CD4-positive, alpha-beta memory T cell (primary cell): ENCODE data around the gene ADAM17. TPM values are rescaled to one million over a fixed set of nuclear protein-coding genes. Genes with fewer than 3 reads are reported as not detected.
A peak's percentile ranks its signal among the peaks of the same experiment; 100 is the strongest.

Source experiments
- CTCF ChIA-PET: fragments of 350-600 bp; sonication (Branson Sonifier 250); formaldehyde crosslinking; loops from one replicate; lab custom pipeline; 2021; ENCODE audit warnings: inconsistent platforms; ENCODE audit not compliant: partially characterized antibody; lab: Charles Lee
- POLR2A ChIA-PET: fragments of 350-600 bp; sonication (Branson Sonifier 250); formaldehyde crosslinking; loops from one replicate; lab custom pipeline; 2021; ENCODE audit not compliant: partially characterized antibody; lab: Charles Lee
- DNase-seq, 5 donors: peaks; one replicate each; pipeline versions ENCODE4 v3.0.0 to v3.0.0-alpha.2; 2020 to 2022; ENCODE audit warnings: mixed read lengths in 1 of 5
- H3K27ac ChIP-seq: one replicate; pipeline ENCODE4 v1.7.0; 2013; ENCODE audit warnings: low read depth, low read length
- H3K27me3 ChIP-seq: 2 replicates; pipeline ENCODE4 v1.7.0; 2013; ENCODE audit warnings: mild to moderate bottlenecking, low read length, moderate library complexity; ENCODE audit not compliant: insufficient read depth
- H3K36me3 ChIP-seq: 2 replicates; pipeline ENCODE4 v1.7.0; 2013; ENCODE audit warnings: mild to moderate bottlenecking, low read length, moderate library complexity; ENCODE audit not compliant: insufficient read depth
- H3K4me1 ChIP-seq: 2 replicates; pipeline ENCODE4 v1.7.0; 2013; ENCODE audit warnings: mild to moderate bottlenecking, low read length, moderate library complexity; ENCODE audit not compliant: insufficient read depth
- H3K4me3 ChIP-seq, 2 donors: one replicate each; pipeline ENCODE4 v1.7.0; 2013; ENCODE audit warnings: low read length in 2 of 2, mild to moderate bottlenecking in 1 of 2
- H3K9me3 ChIP-seq, 2 donors: one replicate each; pipeline ENCODE4 v1.7.0; 2013; ENCODE audit warnings: low read length in 2 of 2, control low read depth in 1 of 2; ENCODE audit not compliant: control insufficient read depth in 1 of 2
- H3K27ac Mint-ChIP-seq, 7 donors: one replicate each; pipeline ENCODE4 v1.8.0; 2020 to 2021; ENCODE audit warnings: mixed read lengths in 7 of 7, mild to moderate bottlenecking in 6 of 7, inconsistent platforms in 3 of 7, moderate library complexity in 3 of 7
- H3K27me3 Mint-ChIP-seq, 2 donors: one replicate each; pipeline ENCODE4 v1.8.0; 2020 to 2021; ENCODE audit warnings: mixed read lengths in 2 of 2
- H3K36me3 Mint-ChIP-seq, 2 donors: one replicate each; pipeline ENCODE4 v1.8.0; 2020 to 2021; ENCODE audit warnings: mixed read lengths in 2 of 2, inconsistent platforms in 1 of 2, mild to moderate bottlenecking in 1 of 2
- H3K4me1 Mint-ChIP-seq, 4 donors: one replicate each; pipeline ENCODE4 v1.8.0; 2020 to 2021; ENCODE audit warnings: mixed read lengths in 4 of 4, mild to moderate bottlenecking in 1 of 4
- H3K4me3 Mint-ChIP-seq, 8 donors: one replicate each; pipeline ENCODE4 v1.8.0; 2020 to 2021; ENCODE audit warnings: mixed read lengths in 8 of 8, mild to moderate bottlenecking in 7 of 8, moderate library complexity in 6 of 8, inconsistent platforms in 3 of 8
- H3K9me3 Mint-ChIP-seq, 8 donors: one replicate each; pipeline ENCODE4 v1.8.0; 2020 to 2021; ENCODE audit warnings: mixed read lengths in 8 of 8, mild to moderate bottlenecking in 5 of 8, inconsistent platforms in 3 of 8, moderate library complexity in 1 of 8
- intact Hi-C: fragments of 100-400 bp; cut with micrococcal nuclease; formaldehyde crosslinking; loops from one replicate; pipeline ENCODE4 v1.15.1; 2023
- polyA plus RNA-seq, 2 donors: library from polyadenylated mRNA; unstranded; fragments of 300-500 nt; fragmentation: Illumina TruSeq; gene quantifications; one replicate each; pipeline ENCODE4 v1.2.3, GENCODE V29; 2021
- total RNA-seq, 2 experiments: library from RNA; stranded (reverse); gene quantifications; one replicate each; pipeline ENCODE4 v1.2.3, GENCODE V29; 2021

Gene ADAM17
- total and polyA plus RNA-seq, 4 experiments from 2014 or later, result 8.1 to 35.6 (median 23.2) TPM

DNA sequence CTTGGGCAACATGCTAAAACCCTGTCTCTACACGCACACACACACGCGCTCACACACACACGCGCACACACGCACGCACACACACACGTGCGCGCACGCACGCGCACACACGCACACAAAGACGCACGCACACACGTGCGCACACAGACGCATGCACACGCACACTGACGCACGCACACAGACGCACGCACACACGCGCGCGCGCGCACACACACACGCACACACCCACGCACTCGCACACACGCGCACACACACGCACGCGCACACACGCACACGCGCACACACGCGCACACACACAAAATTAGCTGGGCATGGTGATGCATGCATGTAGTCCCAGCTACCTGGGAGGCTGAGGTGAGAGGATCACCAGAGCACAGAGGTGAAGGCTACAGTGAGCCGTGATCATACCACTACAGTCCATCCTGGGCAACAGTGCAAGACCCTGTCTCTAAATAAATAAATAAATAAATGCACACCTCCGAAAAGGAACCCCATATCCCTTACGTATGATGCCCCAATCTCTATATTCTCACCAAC, 89.4 kb downstream of the ADAM17 start:
- Mint-ChIP-seq H3K27ac (peak overlapping the region in 1 of 7 donors; percentile 31), H3K9me3 (no peaks in the 10 kb centered on the region), H3K36me3 (peaks cover 20 to 22% of the 10 kb centered on the region in 2 donors), H3K4me3 (no peak overlapping the region), H3K27me3 (no peaks in the 10 kb centered on the region), H3K4me1 (peaks cover 0 to 10% (median 4%) of the 10 kb centered on the region in 4 donors)
- no peaks in the 10 kb centered on the region for H3K27me3 ChIP-seq
- no peak overlapping the region for H3K27ac ChIP-seq
- H3K9me3 ChIP-seq, result no peaks in the 10 kb centered on the region
- no peaks in the 10 kb centered on the region for H3K4me1 ChIP-seq
- H3K36me3 ChIP-seq, result peaks cover 5% of the 10 kb centered on the region
- no peak overlapping the region for H3K4me3 ChIP-seq
- ChIA-PET CTCF (interaction anchor here (0.7 kb wide), 1 partner anchor 70 kb away, joined by 3 read pairs; no protein-coding TSS in a partner anchor), POLR2A (no interaction called here)
- intact Hi-C loops, result no loop called here
- DNase-seq, result no peak

DNA sequence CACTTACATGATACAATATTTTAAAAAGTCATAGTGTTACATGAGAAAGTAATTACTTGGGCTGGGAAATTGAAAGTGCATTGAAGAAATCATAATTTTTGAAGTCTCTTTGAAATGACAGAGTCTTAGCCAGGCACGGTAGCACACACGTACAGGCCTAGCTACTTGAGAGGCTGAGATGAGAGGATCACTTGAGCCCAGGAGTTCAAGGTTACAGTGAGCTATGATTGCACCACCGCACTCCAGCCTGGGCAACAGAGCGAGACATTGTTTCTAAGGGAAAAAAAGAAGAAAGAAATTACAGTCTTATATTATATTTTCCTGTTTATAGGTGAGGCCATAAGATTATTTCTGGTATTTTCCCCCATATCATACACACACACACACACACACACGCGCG, 90.5 kb downstream of the ADAM17 start:
- Histone ChIP-seq H3K27ac (no peak overlapping the region), H3K27me3 (no peaks in the 10 kb centered on the region), H3K9me3 (no peaks in the 10 kb centered on the region), H3K4me1 (no peaks in the 10 kb centered on the region), H3K36me3 (peaks cover 5% of the 10 kb centered on the region), H3K4me3 (no peak overlapping the region)
- Mint-ChIP-seq H3K27me3 (no peaks in the 10 kb centered on the region), H3K36me3 (peaks cover 27 to 28% of the 10 kb centered on the region in 2 donors), H3K9me3 (no peaks in the 10 kb centered on the region), H3K27ac (no peak overlapping the region), H3K4me3 (no peak overlapping the region), H3K4me1 (peaks cover 0 to 10% (median 4%) of the 10 kb centered on the region in 4 donors)
- ChIA-PET CTCF (interaction anchor here (0.7 kb wide), 1 partner anchor 71 kb away, joined by 3 read pairs; no protein-coding TSS in a partner anchor), POLR2A (interaction anchor here (1.0 kb wide), 1 partner anchor 8 kb away, joined by 3 read pairs; no protein-coding TSS in a partner anchor)
- intact Hi-C loops, result no loop called here
- DNase-seq, result no peak

DNA sequence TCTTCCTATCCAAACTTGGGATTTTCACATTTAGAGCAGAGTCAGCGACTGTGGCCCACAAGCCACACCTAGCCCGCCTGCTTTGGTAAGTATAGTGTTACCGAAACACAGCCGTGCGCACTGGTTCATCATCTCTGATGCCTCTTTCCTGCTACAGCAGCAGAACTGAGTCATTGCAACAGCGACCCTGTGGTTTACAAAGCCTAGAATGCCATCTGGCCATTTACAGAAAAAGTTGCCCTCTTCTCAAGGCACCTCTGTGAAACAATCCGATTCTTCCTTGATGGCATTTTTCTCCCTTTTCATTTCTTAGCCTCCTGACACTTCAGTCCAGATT, 92.0 kb downstream of the ADAM17 start:
- intact Hi-C loops, result no loop called here
- no peaks in the 10 kb centered on the region for H3K4me1 ChIP-seq
- CTCF ChIA-PET, result no interaction called here
- no peaks in the 10 kb centered on the region for H3K27me3 ChIP-seq
- H3K36me3 ChIP-seq, result peaks cover 5% of the 10 kb centered on the region
- DNase-seq, result no peak
- H3K4me3 ChIP-seq, result no peak overlapping the region
- Mint-ChIP-seq H3K36me3 (peaks cover 35 to 37% of the 10 kb centered on the region in 2 donors), H3K27ac (peak overlapping the region in 1 of 7 donors; percentile 81), H3K27me3 (no peaks in the 10 kb centered on the region), H3K9me3 (no peaks in the 10 kb centered on the region), H3K4me1 (peaks cover 0 to 10% (median 4%) of the 10 kb centered on the region in 4 donors), H3K4me3 (no peak overlapping the region)
- POLR2A ChIA-PET, result no interaction called here
- H3K27ac ChIP-seq, result no peak overlapping the region
- H3K9me3 ChIP-seq, result no peaks in the 10 kb centered on the region

DNA sequence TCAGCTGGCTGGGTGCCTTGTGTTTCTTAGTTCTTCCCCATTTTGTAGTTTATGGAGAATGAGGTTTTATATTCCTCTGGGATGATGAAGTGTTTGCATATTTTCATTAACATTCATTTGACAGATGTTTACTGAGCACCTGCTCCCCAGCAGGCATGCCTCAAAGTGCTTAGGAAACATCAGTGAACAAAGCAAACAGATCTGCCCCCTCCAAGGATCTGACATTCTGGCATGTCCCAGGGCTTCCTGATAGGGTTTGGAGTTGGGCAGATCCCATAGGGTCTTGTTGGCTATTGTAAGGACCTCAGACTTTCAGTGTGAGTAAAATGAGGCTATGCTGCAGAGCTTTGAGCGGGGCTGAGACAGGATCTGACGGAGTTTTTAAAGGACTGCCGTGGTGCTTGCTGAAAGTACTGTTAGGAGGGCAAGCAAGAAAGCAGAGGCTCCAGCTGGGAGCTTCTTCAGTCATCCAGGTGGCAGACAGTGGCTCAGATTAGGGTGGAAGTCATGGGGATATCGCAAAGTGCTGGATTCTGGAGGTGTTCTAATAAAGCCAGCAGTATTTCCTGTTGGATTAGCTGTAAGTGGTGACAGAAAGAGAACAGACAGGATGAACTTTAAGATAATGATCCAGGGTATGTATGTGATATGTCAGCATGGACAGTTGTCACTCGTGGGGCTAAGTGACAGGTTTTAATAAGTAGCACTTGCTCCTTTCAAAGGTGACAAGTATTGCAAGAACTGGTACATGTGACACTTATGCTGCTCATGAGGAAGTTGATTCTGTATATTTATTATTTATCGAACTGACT, 92.5 kb downstream of the ADAM17 start:
- ChIA-PET POLR2A (no interaction called here), CTCF (no interaction called here)
- peaks cover 35 to 37% of the 10 kb centered on the region in 2 donors for H3K36me3 Mint-ChIP-seq
- H3K4me1 Mint-ChIP-seq, result peaks cover 0 to 10% (median 4%) of the 10 kb centered on the region in 4 donors
- intact Hi-C loops, result no loop called here
- no peaks in the 10 kb centered on the region for H3K9me3 ChIP-seq
- peak overlapping the region in 3 of 7 donors; percentile 23 to 29 (median 24) for H3K27ac Mint-ChIP-seq
- no peaks in the 10 kb centered on the region for H3K27me3 Mint-ChIP-seq
- DNase-seq, result no peak
- H3K9me3 Mint-ChIP-seq, result no peaks in the 10 kb centered on the region
- H3K4me3 ChIP-seq, result no peak overlapping the region
- H3K4me1 ChIP-seq, result no peaks in the 10 kb centered on the region
- H3K36me3 ChIP-seq, result peaks cover 5% of the 10 kb centered on the region
- H3K27ac ChIP-seq, result no peak overlapping the region
- H3K4me3 Mint-ChIP-seq, result no peak overlapping the region
- H3K27me3 ChIP-seq, result no peaks in the 10 kb centered on the region

DNA sequence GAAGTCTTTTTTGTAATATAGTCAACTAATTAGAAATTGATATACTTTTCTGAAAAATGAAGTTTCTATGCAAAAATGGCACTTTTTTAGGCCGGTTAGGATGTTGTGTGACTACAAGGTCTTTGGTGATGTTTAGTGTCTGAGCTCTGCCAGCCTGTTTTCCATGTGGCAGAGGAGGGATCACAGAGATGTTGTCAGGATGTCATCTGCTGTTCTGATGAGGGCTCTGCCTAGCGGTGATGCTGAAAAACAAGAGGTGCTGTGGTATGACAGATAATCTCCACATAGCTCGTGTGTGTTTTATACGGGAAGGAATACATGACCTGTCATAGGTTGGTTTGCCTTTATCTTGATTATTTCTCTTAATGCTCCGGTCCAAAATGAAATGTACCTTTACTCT, 93.3 kb downstream of the ADAM17 start:
- H3K4me1 ChIP-seq, result no peaks in the 10 kb centered on the region
- Mint-ChIP-seq H3K27ac (peak overlapping the region in 1 of 7 donors; percentile 42), H3K4me1 (peaks cover 0 to 10% (median 4%) of the 10 kb centered on the region in 4 donors), H3K36me3 (peaks cover 35 to 40% of the 10 kb centered on the region in 2 donors), H3K27me3 (no peaks in the 10 kb centered on the region), H3K9me3 (no peaks in the 10 kb centered on the region), H3K4me3 (peak overlapping the region in 1 of 8 donors; percentile 36)
- H3K9me3 ChIP-seq, result no peaks in the 10 kb centered on the region
- CTCF ChIA-PET, result no interaction called here
- no peak for DNase-seq
- POLR2A ChIA-PET, result interaction anchor here (0.5 kb wide), 1 partner anchor 41 kb away, joined by 3 read pairs; no protein-coding TSS in a partner anchor
- intact Hi-C loops, result no loop called here
- no peak overlapping the region for H3K27ac ChIP-seq
- H3K27me3 ChIP-seq, result no peaks in the 10 kb centered on the region
- peaks cover 5% of the 10 kb centered on the region for H3K36me3 ChIP-seq
- H3K4me3 ChIP-seq, result no peak overlapping the region

DNA sequence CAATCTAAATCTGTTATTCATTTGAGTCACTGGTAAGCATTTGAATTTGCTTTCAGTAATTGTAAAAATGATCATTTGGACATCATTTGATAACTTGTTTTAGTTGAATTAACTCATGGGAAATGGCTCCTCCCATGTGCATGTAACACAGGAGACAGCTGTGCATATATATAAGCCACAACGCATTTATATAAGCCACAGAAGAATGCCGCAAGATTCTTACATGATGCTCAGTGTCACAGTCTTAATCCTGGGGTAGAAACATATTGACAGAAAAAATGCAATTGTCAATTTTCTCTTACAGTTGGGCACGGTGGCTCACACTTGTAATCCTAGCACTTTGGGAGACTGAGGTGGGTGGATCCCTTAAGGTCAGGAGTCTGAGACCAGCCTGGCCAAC, 94.6 kb downstream of the ADAM17 start:
- no peak overlapping the region for H3K4me3 ChIP-seq
- no peaks in the 10 kb centered on the region for H3K9me3 ChIP-seq
- Mint-ChIP-seq H3K4me3 (no peak overlapping the region), H3K4me1 (peaks cover 0 to 10% (median 4%) of the 10 kb centered on the region in 4 donors), H3K36me3 (peaks cover 35 to 45% of the 10 kb centered on the region in 2 donors), H3K27ac (peak overlapping the region in 1 of 7 donors; percentile 22), H3K27me3 (no peaks in the 10 kb centered on the region), H3K9me3 (no peaks in the 10 kb centered on the region)
- POLR2A ChIA-PET, result interaction anchor here (0.6 kb wide), 1 partner anchor 819 kb away, joined by 3 read pairs; no protein-coding TSS in a partner anchor
- H3K4me1 ChIP-seq, result no peaks in the 10 kb centered on the region
- no peak overlapping the region for H3K27ac ChIP-seq
- CTCF ChIA-PET, result no interaction called here
- H3K36me3 ChIP-seq, result peaks cover 5% of the 10 kb centered on the region
- no peak for DNase-seq
- no peaks in the 10 kb centered on the region for H3K27me3 ChIP-seq
- intact Hi-C loops, result no loop called here

DNA sequence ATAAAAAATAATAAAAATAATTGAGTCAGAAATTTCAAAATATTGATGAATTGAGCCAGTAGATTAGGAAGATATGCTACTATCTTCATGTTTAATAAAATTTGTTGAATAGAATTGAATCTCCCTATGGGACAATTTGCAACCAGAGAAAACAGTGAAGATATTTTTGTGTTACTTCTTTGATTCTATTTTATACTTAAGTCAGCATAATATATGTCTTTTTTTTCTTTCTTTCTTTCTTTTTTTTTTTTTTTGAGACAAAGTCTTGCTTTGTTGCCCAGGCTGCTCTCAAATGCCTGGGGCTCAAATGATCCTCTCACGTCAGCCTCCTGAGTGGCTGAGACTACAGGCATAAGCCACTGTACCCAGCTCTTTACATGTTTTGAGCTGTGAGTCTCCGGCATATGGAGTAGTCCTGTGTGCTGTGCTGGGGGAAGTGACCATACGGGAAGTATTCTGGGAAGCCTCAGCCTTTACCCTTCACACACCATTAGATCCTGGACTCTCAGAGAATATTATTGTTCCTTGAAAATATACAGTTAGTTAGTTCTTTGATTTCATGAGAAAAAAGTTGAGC, 95.1 kb downstream of the ADAM17 start:
- peaks cover 34 to 44% of the 10 kb centered on the region in 2 donors for H3K36me3 Mint-ChIP-seq
- no peak overlapping the region for H3K27ac ChIP-seq
- no peak for DNase-seq
- no peaks in the 10 kb centered on the region for H3K9me3 Mint-ChIP-seq
- H3K27ac Mint-ChIP-seq, result peak overlapping the region in 1 of 7 donors; percentile 43
- H3K4me3 ChIP-seq, result no peak overlapping the region
- H3K4me1 Mint-ChIP-seq, result peaks cover 0 to 10% (median 4%) of the 10 kb centered on the region in 4 donors
- intact Hi-C loops, result no loop called here
- H3K36me3 ChIP-seq, result no peaks in the 10 kb centered on the region
- POLR2A ChIA-PET, result no interaction called here
- H3K9me3 ChIP-seq, result no peaks in the 10 kb centered on the region
- no peaks in the 10 kb centered on the region for H3K4me1 ChIP-seq
- H3K27me3 ChIP-seq, result no peaks in the 10 kb centered on the region
- CTCF ChIA-PET, result no interaction called here
- H3K27me3 Mint-ChIP-seq, result no peaks in the 10 kb centered on the region
- H3K4me3 Mint-ChIP-seq, result no peak overlapping the region
